ENCODE results near the gene ACSL6.
"Not testable (repeated sequence)": the region's sequence is repeated elsewhere in the genome, so short reads cannot be mapped to it uniquely, and the experiment has no call there.

Gene ACSL6

GRCh38 chr5:131942016-131942415 lies 69.4 kb downstream of the ACSL6 start:
- DNase-seq (ENCODE audit: low spot score) = no peak

DNA sequence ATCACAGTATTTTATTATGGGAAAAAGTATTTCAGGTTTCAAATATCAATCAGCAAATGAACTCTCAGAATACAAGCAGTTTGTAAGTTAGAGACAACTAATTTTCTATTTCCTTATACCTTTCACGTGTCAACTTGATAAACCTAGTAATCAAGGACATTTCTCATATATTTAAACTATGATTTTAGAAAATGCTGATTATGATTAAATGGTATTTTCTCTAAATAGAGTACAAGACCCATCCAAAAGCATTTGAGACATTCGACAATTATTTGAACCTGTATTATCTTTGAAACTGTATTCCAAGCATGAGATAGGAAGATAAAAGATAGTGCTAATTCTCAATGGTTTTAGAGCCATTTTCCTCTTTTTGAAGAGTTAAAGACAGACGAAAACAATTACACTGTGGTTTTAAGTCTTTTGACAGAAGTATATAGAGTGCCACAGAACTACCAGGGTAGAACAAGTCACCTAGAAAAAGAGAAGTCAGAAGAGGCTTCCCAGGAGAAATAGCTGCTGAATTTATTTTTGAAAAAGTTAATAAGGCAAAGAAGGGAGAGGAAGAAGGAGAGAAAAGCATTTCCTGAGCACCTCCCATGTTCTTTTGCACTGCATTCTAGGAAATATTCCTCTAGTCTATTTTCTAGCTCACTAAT lies 71.6 kb downstream of the ACSL6 start:
- no peak for DNase-seq (ENCODE audit: low spot score)

- no peak for DNase-seq (ENCODE audit: low spot score)
Observed at GRCh38 chr5:131932235-131932634, 79.2 kb downstream of the ACSL6 start.

GRCh38 chr5:131928957-131929356 lies 82.5 kb downstream of the ACSL6 start:
- DNase-seq (ENCODE audit: low spot score) = no peak

DNA sequence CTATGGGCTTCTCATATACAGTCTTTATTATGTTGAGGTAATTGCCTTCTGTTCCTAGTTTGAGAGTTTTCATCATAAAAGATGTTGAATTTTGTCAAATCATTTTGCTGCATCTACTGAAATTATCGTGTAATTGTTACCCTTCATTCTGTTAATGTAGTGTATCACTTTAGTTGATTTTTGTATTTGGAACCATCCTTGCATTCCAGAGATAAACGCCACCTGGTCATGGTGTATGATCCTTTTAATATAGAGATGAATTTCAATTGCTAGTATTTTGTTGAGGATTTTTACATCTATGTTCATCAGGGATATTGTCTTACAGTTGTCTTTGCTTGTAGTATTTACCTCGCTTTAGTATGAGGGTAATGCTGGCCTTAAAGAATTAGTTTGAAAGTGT lies 85.3 kb downstream of the ACSL6 start:
- DNase-seq (ENCODE audit: low spot score) = no peak

- DNase-seq (ENCODE audit: low spot score) = no peak
Observed at GRCh38 chr5:131916481-131916880, 95.0 kb downstream of the ACSL6 start.

DNA sequence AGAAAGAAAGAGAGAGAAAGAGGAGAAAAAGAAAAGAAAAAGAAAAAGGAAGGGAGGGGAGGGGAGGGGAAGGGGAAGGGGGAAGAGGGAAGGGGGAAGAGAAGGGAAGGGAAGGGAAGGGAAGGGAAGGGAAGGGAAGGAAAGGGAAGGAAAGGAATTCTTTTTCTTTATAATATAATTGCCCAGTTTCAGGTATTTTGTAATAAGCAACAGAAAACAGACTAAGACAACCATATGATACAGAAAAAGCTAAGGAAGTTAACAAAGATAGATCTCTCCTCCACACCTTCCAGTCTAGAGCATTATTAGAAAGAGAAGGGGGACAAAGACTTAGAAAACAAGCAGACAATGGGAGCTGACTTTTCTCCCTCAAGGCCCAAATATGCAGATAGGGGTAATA lies 97.0 kb downstream of the ACSL6 start:
- no peak for DNase-seq (ENCODE audit: low spot score)

- DNase-seq (ENCODE audit: low spot score) = no peak
Observed at GRCh38 chr5:131913603-131914002, 97.9 kb downstream of the ACSL6 start.

- DNase-seq (ENCODE audit: low spot score) = no peak
Observed at GRCh38 chr5:131906668-131907067, 104.8 kb downstream of the ACSL6 start.

- DNase-seq (ENCODE audit: low spot score) = not testable (repeated sequence)
Observed at GRCh38 chr5:131902266-131902665, 109.2 kb downstream of the ACSL6 start.

Data from cerebellar cortex (tissue), 1 donor.